ENCODE measurements around the gene DSCAM.
"Not testable (repeated sequence)": the region's sequence is repeated elsewhere in the genome, so short reads cannot be mapped to it uniquely, and the experiment has no call there.

The DSCAM gene

DNA sequence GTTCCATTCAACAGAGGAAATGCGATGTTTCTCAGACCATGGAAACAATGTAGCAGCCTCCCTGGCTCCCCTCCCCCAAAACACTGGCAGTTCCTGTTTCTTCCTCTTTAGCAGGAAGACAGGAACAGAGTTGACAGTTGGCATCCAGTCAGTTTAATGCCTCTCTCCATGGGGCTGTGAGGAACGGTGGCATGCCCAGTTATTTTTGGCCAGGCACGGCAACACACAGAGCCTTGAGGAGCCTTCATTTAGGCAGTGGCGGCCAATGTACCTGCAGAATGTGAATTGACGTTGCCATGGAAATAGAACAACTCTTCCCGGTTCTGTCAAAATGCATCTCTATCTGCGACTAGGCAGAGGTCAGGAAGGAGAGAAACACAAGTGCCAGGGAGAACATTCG lies 330.6 kb downstream of the DSCAM start:
- no peak for DNase-seq

DNA sequence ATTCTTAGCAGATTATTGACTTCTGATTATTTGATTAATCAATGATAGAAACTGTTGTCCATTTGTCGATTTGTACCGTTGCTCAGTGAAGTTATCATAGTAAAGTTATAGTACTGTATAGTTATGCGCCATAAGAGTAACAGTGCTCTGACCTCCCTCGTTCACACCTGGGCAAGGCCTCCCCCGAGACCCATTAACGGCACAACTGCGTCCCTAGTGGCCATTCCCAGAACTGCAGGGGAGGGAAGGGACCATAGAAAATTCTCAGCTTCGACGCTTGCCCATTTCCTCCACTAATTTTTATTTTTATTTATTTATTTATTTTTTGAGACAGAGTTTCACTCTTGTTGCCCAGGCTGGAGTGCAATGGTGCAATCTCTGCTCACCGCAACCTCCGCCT lies 334.4 kb downstream of the DSCAM start:
- DNase-seq: no peak

DNA sequence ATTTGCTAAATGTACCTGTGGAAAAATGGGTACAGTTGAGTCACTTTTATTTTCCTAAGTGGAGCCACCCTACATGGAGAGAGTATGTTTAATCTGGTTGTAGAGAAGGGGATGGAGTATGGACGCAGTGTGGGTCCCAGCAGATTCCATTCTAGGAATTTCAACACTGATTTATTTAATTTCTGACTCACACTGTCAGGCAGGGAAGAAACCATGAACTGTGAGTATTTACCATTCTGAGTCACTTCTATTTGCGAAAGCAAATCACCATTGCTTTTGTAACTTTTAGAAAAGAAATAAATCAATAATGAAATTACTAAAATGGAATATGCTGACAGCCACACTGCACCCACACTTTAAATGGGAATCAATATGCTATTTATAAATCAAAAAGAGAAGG lies 339.0 kb downstream of the DSCAM start:
- DNase-seq: no peak

DNA sequence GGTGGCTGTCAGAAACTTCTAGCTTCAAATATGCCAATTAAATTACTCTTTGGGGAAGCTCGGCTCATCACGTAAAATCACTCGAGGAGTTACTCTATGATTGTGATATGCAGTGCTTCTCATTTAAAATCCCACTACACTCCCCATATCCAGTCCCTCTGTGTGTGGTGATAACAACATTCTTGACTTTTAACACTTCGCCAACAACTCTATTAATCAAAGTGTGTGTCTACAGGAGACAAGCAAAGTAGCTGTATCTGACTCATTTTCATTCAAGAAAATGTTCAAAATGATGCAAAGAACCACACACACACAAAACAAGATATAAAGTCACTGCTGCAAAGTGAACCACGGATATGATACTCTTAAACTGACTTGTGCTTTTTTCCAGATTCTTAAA lies 341.3 kb downstream of the DSCAM start:
- DNase-seq: no peak

DNA sequence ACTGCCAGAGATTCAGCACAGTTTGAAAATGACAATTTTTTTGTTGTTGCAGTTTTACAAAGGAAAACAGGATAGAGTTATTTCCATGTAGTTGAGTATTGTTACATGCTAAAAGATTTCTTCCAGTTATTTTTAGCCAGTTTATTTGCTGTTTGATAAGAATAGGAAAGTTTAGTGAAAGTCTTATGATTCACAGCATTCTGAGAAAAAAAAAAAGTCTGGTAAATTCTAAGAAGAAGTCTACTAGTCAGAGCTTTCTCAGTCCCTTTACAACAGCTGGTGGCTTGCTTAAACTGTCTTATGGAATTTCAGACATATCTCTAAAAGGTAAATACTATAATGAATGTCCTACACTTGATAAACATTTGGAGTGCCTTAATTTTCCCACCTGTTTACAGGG lies 341.7 kb downstream of the DSCAM start:
- DNase-seq: no peak

DNA sequence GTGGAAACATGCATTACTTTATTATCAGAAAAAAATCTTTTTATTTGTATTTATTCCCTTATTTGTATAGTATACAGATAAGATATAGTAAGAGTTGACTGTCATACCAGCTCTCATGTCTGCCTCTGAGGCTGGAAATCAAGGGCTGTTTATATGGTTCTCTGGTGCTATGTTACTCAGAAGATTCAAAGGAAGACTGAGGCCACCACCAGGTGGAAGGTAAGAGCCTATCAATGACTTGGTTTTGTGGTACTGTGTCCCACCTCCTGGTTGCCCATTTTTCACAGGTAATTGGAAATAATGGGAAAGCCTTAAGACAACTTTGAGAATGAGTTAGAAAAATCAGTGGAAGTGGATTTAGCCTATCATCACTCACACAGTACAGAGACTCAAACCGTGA lies 342.1 kb downstream of the DSCAM start:
- no peak for DNase-seq

DNA sequence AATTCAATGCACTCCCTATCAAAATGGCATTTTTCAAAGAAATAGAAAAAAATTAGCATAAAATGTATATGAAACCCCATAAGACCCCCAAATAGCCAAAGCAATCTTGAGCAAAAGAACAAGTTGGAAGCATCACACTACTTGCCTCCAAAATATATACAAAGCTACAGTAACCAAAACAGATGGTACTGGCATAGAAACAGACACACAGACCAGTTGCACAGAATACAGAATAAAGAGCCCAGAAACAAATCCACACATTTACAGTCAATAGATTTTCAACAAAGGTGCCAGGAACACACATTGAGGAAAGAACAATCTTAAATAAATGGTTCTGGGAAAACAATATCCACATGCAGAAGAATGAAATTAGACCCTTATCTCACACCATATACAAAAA lies 350.8 kb downstream of the DSCAM start:
- no peak for DNase-seq

DNA sequence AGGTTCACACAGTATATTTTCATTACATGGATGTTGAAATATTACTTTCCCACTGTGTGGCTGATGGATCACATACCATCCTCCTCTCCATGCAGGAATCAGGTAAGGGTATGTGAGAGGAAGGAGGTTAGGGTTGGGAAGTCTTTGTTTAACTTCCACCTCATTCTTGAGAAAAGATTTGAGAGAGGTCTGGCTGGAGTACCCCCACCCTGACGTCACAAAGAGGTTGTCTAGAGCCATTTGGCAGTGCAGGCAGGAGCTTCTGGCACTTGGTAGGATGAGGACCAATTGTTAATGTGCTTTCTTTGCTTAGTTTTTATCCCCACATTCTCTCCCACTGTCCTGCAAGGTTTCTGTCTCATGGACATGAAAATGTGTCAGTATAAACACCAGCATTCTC lies 356.6 kb downstream of the DSCAM start:
- no peak for DNase-seq

DNA sequence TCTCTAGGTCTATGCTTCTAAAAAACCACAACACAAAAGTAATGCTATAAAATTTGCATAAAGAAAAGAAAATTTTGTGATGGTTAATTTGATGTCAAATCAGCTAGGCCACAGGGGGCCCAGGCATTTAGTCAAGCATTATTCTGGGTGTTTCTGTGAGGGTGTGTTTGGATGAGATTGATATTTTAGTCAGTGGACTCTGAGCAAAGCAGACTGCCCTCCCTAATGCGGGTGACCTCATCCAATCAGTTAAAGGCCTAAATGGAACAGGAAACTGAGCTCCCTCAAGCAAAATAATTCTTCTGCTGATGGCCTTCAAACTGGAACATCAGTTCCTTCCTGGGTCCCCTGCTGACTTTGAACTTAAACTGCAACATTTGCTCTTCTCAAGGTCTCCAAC lies 358.0 kb downstream of the DSCAM start:
- DNase-seq: no peak

DNA sequence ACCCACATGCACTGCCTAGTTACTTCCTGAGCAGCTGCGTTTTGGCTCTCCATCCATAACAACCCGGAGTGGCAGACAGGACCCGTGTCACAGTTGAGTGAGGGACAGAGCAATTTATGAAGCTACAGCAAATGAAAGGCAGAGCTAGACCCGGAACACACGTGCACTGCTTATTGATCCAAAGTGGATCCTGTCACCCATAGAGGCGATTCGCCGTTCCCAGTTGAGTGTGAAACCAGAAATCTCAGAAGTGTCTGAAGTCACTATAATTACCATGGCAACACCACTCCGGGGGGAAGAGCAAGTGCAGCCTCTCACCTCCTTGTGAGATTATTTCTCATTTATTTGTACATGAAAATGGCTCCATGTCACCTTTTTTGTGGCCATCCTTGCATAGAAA lies 365.2 kb downstream of the DSCAM start:
- no peak for DNase-seq

DNA sequence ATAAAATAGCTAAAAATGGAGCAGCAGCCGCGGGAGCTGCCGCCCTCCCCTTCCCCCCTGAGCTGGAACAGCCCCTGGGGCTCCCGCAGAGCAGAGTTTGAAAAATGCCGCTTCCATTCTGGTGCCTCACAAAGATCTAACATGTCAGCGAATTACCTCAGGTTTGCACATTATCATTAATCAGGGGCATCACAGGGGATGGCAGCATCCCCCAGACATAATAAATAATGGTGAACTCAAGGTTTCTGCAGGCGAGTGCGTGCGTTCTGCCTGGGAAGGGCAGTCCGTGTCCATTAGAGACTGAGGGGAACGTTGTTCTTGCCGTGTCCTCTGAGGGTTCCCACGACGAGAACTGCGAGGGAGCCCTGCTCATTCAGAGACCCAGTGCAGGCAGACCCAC lies 372.4 kb downstream of the DSCAM start:
- DNase-seq: no peak

DNA sequence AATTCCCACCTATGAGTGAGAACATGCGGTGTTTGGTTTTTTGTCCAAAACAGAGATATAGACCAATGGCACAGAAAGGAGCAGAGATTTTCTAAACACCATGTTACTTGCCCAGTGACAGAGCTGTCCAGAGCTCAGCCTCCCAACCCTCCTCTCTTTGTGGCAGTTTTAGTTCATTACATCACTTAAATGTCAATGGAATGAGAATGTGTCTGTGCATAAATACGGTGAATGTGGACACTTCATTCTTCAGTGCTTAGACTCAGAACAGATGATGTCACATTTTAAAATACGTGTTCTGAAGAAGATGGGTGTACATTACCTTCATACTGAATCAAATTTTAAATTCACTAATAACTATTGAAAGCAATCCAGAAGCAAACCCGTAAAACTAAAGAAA lies 374.9 kb downstream of the DSCAM start:
- DNase-seq: no peak

DNA sequence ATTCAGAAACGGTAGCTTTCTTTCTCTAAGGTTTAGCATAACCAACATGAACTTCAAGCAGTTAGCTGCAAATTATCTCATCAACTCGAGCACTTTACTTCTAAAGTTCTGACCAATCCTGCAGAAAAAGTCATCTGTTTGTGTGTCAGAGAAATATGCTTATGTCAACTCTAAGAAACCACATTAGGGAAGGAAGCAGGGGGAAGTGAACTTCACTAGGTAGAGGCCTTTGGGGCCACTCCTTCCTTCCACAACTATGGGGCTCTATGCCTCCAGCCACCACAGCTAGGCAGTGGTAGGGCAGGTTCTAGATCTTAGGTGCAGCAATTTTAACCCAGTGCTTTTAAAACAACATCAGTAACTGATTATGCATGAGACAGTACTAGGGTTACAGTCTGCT lies 375.9 kb downstream of the DSCAM start:
- DNase-seq: no peak

DNA sequence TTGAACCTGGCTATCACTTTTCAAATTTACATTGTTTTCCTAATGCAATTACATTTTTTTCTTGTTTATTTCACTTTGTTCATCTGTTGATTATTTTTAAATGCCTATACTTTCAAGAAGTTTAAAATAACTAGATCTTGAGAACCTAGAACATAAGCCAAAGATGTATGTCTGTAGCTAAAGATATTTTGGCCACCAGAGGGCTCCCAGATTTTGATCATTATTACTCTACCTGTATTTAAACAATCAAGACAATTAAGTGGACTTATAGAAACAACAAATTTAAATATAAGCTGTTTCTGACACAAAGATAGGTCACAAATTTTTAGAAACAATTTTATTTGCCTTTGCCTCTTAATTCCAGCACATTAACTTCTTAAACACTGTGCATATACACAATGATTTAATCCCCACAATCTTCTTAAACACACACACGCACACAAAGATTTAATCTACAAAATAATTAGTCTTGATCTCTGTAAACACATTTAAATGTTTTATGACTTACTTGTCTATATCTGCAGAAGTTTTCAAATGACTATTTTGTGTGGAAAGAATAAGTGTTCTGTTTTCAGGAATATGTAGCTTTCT lies 380.0 kb downstream of the DSCAM start:
- DNase-seq: peak; percentile 40

DNA sequence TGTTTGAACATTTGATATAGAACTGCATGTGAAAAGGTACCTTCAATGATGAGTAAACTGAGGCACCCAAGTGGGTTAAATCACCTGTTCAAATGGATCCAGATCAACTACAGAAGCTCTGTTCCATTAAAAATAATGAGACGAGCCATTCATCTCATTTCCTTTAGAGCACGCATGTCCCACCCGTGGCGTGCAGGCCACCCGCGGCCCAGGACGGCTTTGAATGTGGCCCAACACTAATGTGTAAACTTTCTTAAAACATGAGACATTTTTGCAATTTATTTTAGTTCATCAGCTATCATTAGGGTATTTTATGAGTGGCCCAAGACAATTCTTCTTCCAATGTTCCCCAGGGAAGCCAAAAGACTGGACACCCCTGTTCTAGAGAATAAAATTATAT lies 381.6 kb downstream of the DSCAM start:
- DNase-seq: no peak

DNA sequence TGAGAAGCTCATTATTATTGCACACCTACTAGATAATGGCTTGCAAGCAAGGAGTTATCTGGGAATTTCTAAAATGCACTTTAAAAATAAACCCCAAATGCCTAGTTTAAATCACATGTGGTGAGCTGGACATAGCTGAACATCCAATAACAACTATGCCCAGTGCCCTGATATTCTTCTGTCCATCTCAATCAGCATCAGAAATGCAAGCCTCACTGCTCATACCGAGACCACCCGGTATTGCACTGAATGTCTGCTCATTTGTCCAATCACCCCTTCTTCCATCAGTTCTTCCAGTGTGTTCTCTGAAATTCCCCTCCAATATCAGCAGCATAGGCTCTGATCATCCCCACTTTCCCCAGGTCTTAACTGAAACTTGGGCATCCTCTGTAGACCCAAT lies 383.8 kb downstream of the DSCAM start:
- DNase-seq: no peak

DNA sequence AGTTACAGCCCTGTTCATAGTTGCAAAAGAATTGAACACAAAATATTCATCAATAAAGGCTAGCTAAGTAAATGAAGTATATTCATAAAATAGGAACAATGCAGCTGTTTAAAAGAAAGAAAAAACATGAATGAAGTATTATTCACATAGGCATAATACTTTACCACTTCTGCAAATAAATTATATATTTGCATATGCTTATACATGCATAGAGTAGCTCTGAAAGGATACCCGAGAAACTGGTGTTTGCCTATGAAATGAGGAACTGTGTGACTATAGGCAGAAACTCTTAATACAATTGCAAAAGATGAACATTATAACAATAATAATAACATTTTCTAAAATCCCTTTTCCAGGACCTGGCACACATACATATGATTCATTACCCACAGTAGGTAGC lies 385.9 kb downstream of the DSCAM start:
- DNase-seq: no peak

DNA sequence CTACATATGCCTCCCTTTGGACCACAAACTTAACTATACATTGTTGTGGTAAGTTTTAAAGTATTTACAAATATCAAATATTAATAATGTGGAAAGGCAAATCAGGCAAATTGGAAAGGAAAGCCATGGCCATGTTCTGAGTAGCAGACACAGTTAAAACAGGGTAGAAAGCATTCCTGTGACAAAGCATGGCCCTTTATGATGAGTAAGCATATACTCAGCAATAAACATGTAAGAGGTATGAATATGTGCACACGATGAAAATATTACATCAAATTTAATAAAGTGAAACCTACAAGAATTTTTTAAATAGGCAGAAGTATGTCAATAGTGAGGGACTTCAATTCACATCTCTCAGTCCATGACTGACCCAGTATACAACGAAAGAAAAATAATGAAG lies 389.2 kb downstream of the DSCAM start:
- DNase-seq: no peak

DNA sequence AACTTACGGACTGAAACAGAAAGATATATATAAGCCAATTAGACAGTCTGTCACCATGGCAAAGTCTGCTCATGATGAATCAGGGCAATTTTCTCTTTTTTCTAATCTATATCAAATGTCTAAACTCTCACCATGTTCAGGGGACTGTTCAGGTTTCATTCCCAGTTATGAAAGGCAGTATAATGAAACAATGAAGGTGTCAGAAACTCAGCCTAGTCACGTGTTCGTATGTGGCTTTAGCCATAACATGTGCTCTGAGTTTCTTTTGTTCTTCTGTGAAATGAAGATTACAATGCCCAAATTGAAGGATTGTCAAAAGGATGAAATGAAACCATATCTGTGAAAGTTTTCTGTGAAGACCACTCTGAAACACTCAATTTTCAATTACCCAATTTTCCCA lies 392.9 kb downstream of the DSCAM start:
- no peak for DNase-seq

DNA sequence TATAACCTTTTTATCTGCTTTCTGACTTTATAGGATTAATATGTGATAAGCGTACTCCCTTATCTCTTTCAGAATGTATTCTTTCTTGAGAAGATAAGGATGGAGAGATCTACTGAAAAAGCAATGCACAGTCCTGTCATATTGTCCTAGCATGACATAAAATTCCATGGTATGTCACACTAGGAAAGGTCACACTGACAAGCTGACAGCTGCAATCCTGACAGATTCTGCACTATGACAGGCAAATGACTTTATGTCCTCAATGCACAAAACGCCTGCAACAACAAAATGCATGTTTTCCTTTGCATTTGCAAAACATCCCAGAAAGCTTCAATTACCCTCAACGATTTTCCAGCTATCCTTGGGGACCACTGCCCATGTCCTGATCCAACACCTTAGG lies 393.8 kb downstream of the DSCAM start:
- DNase-seq: no peak

DNA sequence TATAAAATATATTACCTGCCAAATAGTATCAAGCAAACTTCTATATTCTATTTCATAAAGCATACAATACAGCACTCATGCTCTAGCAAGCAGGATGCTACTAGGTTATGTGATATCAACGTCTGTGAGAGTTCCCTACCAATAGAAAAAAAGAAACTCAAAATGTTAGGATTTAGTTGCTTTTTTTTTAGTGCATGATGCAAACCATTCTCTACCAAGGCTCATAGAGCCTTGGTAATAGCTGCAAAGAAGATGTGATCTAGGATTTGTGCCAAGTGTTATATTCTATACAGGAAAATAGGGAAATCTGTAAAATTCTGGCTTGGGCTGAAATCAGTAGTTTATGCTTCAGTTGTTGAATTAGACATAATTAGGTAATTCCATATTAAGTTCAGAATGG lies 394.4 kb downstream of the DSCAM start:
- DNase-seq: no peak

DNA sequence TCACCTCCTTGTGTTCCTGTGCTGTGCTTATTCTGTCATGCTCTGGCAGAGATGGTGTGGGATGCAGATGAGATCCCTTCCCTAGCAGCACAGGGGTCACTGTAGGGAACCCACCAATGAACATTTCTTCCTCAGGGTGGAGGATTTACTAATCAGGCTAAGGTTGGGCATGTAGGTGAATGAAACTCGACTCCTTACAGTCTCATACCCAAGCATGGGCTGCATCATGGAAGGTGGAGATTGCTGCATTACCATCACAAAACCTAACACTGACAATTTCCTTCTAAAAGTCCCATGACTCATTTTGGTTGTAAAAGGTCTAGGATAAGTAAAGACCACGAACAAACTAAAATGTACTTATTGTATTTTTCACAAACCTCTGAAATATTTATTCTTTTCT lies 399.9 kb downstream of the DSCAM start:
- no peak for DNase-seq

DNA sequence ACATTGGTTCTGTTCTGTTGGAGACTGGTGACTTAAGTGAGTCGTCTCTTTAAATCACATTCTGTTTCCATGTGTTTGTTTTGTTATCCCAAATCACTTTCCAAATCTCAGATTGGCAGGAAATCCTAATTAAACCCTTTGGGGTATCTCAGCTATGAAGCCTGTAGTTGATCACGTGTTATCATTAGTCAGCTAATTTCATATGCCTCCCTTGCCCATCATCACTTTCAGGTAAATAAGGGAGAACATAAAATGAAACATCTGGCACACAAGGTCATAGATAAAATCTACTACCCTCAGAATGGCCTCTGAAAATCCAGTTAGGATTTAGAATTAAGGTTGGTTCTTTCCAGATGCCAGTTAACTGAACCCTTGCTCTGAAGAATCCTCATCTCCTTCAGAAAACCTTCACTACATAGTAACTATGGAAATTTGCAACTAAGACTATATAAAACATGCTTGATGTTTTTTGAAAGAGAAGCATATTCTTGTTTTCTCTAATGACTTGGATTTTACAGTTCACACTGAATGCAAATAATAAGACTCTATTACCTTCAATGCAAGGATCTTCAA lies 401.5 kb downstream of the DSCAM start:
- DNase-seq: no peak

DNA sequence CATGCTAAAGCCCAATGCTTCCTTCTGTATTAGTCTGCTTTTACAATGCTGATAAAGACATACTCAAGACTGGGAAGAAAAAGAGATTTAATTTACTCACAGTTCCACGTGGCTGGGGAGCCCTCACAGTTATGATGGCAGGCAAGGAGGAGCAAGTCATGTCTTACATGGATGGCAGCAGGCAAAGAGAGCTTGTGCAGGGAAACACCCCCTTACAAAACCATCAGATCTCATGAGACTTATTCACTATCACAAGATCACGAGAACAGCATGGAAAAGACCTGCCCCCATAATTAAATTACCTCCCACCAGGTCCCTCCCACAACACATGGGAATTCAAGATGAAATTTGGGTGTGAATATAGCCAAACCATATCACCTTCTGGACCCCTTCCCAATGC lies 407.4 kb downstream of the DSCAM start:
- not testable (repeated sequence) for DNase-seq

DNA sequence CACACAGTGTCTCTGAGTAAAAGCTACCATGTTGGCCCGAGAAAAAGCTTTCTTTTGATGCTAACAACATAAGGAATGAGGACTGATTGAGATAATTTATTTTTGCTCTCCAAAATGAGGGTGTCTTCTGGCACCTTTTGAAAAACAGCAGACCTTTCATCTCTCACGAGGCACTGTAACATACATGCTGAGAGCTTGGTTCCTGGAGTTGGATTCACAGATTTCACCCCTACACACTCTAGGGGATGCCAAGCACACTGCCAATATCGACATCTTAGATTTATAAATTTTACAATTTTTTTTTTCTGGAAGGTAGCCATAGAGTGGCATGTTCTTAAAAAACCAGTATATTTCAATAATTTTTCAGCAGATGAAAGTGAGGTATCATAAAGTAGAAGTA lies 408.3 kb downstream of the DSCAM start:
- DNase-seq: no peak

DNA sequence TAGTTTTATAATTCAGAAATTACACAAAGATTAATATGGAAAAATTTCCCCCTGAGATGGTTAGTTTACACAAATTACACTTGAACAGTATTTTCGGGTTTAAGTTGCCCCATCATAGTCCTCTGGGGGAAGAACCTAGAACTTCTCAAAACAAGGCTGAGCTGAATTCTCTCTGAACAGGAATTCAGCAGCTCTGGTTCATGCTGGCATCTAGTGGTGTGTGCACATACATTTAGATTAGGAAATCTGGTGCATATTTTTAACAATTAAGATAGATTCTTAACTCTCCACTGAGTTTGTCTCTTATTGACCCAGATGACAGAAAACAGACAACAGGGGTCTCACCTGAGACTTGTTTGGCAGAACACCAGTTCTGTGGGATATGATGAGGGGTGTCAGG lies 410.7 kb downstream of the DSCAM start:
- no peak for DNase-seq
